ENCODE data around the gene TMEM250.

Gene TMEM250

DNA sequence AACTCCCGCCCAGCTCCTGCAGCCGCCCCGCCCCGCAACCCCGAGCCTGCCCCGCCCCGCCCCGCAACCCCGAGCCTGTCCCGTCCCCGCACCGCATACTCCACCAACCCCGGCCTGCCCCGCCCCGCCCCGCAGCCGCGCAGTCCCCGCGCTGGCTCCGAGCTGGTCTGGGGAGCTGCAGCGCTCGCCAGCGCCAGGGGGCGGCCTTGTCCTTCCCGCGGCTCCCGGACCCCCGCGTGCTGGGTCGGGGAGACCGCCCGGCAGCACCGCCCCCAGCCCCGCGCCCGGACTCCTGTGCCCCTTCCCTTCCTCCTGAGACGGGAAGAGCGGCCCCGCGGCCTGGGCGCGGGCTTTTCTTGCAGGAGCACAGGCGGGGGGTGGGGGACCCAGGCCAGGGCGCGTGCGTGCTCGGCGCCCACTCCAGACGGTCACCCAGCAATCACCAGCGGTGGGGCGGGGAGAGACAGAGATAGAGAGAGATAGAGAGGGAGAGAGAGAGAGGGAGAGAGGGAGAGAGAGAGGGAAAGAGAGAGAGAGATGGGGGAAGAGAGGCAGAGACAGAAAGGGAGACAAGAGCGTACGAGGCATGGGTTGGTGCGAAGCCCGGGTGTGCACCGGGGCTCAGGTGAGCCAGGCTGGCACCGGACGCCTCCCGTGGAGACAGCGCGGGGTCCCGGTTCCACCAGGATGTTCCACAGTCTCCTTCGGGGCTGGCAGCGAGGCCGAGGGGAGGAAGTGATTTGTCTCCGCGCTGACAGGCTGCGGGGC, 14.7 kb upstream of the TMEM250 start:
- DNase-seq (ENCODE audit: low spot score) (no peak), FAIRE-seq (no peak)

GRCh38 chr9:136132512-136133050, 13.9 kb upstream of the TMEM250 start:
- no peak for FAIRE-seq
- no peak for DNase-seq (ENCODE audit: low spot score)

DNA sequence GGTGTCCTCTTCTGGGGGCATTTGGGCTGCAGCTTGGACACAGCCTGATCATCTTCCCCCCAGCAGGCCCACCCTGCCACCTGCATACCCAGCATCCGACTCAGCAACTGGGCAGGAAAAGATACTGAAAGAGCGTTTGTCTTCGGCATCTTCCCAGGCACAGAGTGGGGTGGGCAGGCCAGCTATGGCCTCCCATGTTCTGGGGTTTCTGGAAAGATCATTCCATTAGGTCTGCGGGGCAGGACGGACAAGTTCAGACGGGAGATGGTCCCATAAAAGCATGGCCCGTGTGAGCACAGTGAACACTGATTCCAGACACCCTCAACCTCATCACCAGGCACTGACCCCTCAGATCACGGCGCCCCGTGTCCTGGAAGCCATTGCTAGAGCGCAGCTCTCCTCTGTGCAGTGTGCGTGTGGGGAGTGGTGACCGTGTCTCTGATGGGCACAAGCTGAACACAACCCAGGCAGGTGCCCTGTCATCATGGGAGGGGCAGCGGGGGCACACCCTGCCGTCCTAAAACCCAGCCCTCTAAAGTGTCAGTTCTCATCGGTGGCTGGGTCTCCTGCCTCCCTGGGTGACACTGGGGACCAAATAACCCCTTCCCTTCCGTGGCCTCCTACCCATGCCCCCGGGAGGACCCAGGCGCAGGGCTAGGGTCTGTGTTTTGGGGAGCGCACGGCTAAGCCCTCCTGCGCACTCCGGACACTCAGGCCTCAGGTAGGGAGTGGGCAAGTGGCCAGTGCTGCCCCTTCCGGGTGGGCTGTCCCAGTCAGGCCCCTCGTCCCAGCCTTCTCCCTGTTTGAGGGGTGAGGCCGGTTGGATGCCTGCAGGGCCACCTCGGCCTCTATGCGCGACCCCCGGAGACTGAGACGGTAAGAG, 13.2 kb upstream of the TMEM250 start:
- DNase-seq (ENCODE audit: low spot score) (no peak), FAIRE-seq (no peak)

- FAIRE-seq (no peak), DNase-seq (ENCODE audit: low spot score) (no peak)
Observed at GRCh38 chr9:136129176-136129575, 10.5 kb upstream of the TMEM250 start.

- DNase-seq (ENCODE audit: low spot score) (no peak), FAIRE-seq (no peak)
Observed at GRCh38 chr9:136128436-136128835, 9.8 kb upstream of the TMEM250 start.

- no peak for FAIRE-seq
Observed at GRCh38 chr9:136127313-136127712, 8.6 kb upstream of the TMEM250 start.

DNA sequence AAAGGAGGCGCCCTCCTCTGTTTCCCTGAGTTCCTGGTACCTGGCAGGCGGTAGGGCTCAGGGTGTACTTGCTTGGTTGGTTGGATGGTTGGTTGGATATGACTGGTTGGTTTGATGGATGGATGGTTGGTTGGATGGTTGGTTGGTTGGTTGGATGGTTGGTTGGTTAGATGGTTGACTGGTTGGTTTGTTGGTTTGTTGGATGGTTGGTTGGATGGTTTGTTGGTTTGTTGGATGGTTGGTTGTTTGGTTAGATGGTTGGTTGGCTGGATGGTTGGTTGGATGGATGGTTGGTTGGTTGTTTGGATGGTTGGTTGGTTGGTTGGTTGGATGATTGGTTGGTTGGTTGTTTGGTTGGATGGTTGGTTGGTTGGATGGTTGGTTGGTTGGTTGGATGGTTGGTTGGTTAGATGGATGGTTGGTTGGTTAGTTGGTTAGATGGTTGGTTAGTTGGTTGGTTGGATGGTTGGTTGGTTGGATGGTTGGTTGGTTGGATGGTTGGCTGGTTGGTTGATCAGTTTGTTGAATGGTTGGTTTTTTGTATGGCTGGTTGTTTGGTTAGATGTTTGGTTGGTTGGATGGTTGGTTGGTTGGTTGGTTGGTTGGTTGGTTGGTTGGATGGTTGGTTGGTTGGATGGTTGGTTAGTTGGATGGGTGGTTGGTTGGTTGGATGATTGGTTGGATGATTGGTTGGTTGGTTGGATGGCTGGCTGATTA, 6.5 kb upstream of the TMEM250 start:
- FAIRE-seq (no peak), DNase-seq (ENCODE audit: low spot score) (no peak)

More at GRCh38 chr9:136127313-136127712, 8.6 kb upstream of the TMEM250 start:
- no peak for DNase-seq (ENCODE audit: low spot score)

DNA sequence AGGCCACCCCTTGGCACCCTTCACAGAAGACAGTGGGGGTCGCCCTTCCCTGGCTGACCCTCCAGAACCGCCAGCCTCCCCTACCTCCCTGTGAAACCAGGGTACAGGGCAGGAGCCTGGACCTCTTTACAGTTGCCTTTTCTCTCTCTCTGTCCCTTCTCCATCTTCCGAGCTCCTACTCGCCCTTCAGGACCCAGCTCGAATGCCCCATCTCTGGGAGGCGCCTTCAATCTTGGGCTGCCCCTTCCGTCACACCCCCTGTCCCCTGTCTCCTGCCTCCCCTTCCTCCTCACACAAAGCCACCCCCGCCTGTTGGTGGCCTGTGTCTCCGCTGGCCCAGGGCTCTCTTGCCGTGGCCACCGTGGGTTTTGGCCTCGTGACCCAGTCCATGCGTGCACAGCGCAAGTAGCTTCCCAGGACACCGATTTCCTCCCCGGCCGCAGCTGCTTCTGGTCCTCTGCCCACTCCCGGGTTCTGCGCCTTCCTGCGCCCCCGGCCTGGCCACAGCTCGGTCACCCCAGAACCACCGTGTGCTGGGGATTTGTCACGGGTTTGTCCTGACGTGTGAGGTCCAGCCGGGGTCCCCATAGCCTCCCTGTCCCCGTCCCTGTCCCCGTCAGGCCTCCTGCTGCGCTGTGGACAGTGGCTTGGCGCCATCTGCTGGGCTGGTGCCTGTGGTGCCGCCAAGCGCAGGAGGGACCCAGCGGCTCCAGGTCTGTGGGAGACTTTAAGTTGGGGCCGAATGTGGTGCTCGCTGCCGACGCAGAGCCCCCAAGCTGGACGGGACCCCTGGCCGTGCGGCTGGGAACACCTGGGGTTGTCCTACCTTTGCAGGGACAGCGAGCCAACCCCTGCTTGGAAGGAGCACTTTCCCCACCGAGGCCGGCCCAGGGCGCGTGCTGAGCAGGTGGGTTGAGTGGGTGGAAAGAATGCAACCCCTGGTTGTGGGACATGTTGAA, 4.0 kb upstream of the TMEM250 start:
- FAIRE-seq = no peak
- peak; percentile 21 for DNase-seq (ENCODE audit: low spot score)

DNA sequence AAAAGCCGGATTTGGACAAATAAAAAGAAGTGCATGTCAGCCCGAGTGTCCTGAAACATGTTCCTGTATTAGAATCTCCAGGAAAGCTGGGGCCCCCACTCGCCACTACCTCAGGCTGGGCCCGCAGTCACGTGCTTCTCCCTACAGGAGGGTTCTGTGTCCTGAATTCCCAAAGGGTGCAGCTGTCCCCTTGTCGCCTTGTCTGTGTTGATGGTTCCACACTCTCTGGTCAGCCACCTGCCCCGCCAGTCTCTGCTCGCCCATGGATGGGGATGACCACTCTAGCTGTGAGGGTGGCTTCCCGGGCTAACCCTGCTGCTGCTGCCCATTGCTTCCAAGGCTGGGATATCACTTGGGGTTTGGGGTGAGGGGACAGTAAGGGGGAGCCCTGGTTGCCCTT, 3.1 kb upstream of the TMEM250 start:
- no peak for FAIRE-seq
- no peak for DNase-seq (ENCODE audit: low spot score)

- no peak for FAIRE-seq
- no peak for DNase-seq (ENCODE audit: low spot score)
Observed at GRCh38 chr9:136120438-136120844, 1.8 kb upstream of the TMEM250 start.

GRCh38 chr9:136119883-136120393, 1.3 kb upstream of the TMEM250 start:
- DNase-seq (ENCODE audit: low spot score) = no peak
- FAIRE-seq = no peak

GRCh38 chr9:136119061-136119882, 597 bp upstream of the TMEM250 start:
- FAIRE-seq (no peak), DNase-seq (ENCODE audit: low spot score) (peak; percentile 45)

DNA sequence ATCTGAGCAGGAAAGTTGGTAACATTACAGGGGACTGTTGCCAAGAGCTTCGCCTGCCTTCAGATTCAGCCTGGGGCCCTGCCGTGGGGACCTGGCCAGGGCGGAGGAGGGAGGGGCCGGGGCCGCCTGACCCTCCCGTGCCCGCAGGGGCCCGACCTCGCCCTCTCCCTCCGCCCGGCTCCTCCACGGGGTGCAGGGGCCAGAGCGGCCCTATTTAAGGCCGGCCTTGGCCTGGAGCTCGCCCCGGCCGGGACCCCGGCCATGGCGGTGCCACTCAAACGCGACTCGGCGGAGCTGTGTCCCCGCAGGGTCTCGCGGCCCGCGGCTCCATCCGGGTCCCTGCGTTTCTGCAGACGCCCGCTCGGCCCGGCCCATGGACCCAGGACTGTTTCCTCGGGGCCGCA, 757 bp downstream of the TMEM250 start:
- DNase-seq (ENCODE audit: low spot score) (no peak), FAIRE-seq (no peak)

GRCh38 chr9:136117291-136117915, 1.3 kb downstream of the TMEM250 start:
- no peak for FAIRE-seq
- no peak for DNase-seq (ENCODE audit: low spot score)

DNA sequence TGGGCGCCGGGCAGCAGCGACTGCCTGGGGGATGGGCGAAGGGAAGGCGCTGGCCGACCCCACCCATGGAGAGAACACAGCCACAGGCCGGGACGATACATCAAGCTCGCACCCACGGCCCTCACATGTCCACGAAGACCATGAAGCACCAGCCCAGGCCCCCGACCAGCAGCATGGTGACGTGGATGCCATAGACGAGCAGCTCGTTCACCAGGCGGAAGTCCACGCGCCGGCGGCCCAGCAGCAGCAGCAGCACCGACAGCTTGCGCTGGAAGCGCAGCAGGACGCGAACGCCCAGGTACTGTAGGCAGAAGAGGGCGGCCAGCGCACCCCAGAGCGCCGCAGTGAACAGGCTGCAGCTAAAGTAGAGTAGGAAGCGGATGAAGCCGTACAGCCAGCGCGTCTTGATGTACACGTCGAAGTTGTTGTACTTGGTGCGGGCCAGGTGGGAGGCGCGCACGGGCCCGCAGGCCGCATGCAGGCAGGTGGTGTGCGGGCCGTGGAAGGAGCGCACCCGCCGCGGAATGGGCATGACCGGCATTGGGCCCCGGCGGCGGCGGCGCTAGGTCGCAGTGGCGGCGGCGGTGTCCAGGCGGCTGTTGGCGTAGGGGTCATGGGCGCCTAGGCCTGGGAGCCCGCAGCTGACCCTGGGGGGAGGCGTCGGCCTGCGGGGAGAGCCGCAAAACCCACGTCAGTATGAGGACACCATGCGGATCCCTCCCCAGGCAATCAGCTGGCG, 2.1 kb downstream of the TMEM250 start:
- no peak for DNase-seq (ENCODE audit: low spot score)
- no peak for FAIRE-seq

DNA sequence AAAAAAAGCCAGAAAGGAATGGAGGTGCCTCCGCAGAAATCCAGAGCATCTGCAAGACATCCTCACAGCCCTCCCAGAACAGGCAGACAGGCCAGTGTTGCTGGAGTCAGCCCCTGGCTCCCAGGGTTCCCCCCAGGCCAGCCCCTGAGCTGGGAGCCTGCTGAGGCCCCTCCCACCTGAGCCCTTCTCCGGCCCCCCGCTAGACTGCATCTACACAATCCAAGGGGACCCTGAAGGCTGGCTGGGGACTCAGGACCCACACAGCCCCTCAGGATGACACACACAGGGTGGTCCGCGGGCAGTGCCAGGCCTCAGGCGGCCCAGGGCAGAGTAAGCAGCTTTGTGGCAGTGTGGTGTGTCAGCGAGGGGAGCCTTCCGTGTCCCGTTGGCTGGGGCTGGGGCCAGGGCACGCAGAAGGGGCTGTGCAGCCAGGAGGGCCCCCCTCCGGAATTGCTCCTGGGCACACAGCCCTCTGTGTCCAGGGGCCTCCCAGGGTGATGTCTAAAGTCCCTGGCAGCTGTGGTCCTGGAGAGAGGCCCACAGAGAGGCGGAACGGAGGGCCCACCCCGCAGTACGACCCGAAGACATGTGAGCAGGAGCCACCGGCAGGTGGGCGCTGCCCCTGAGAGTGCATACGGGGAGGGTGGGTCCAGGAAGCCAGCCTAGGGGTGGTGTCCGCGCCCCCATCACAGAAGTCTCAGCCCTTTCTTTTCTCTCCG, 2.9 kb downstream of the TMEM250 start:
- DNase-seq (ENCODE audit: low spot score) = no peak
- FAIRE-seq = no peak

DNA sequence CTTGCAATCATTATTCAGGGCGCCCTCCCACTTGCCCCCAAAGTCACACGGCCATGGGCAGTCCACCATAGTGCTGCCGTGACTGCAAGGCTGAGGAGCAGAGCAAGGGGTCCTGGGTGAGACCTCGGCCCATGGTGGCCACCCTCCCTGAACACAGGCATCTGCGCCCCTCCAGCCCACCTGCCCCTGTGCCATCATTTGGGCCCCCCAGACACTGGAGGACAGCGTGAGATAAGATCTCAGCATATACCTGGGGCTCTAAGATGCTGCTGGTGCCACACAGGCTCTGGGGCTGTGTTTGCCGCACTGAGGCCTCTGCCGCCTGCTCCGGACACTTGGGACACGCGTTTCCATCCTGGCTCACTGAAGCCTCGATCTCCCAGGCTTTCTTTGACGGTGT, 3.5 kb downstream of the TMEM250 start:
- no peak for DNase-seq (ENCODE audit: low spot score)
- no peak for FAIRE-seq

DNA sequence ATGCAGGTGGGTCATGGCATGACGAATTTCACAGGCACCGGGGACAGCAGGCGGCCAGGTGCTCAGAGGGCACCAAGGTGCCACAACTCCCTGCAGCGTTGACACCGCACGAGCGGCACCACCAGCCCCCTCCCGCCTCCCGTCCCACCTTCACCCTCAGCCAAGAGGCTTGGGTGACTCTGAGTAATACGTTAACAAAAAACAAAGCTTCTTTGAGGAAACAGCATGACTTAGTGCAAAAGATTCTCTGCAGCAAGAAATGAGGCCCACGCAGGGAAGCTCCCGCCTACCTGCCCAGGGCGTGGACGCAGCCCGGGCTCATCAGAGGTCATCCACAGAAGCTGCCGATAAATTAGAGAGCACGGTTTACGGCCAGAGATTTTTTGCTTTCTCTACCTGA, 4.1 kb downstream of the TMEM250 start:
- no peak for DNase-seq (ENCODE audit: low spot score)
- no peak for FAIRE-seq
